Activated CD4-positive, alpha-beta memory T cell treated with anti-CD3 and anti-CD28 coated beads, Interleukin-2, amount 10 ng/mL, durations not matched to agents 7 days and 5 days (primary cell): ENCODE results near the gene VAV2. TPM values are rescaled to one million over a fixed set of nuclear protein-coding genes. Genes with fewer than 3 reads are reported as not detected.

Source experiments
- CTCF ChIA-PET: fragments of 350-600 bp; sonication (Branson Sonifier 250); formaldehyde crosslinking; loops from one replicate; lab custom pipeline; 2021; ENCODE audit warnings: antibody characterized with exemption, inconsistent platforms; lab: Charles Lee
- POLR2A ChIA-PET: fragments of 350-600 bp; sonication (Branson Sonifier 250); formaldehyde crosslinking; loops from one replicate; lab custom pipeline; 2021; ENCODE audit warnings: antibody characterized with exemption; lab: Charles Lee
- DNase-seq: peaks from one replicate; pipeline ENCODE4 v3.0.0-alpha.2; 2020
- H3K27ac Mint-ChIP-seq: one replicate; pipeline ENCODE4 v1.8.0; 2021; ENCODE audit warnings: mild to moderate bottlenecking, mixed read lengths
- H3K27me3 Mint-ChIP-seq: one replicate; pipeline ENCODE4 v1.8.0; 2021; ENCODE audit warnings: mixed read lengths
- H3K36me3 Mint-ChIP-seq: one replicate; pipeline ENCODE4 v1.8.0; 2021; ENCODE audit warnings: low read depth, mixed read lengths
- H3K4me1 Mint-ChIP-seq: one replicate; pipeline ENCODE4 v1.8.0; 2021; ENCODE audit warnings: mixed read lengths
- H3K4me3 Mint-ChIP-seq: one replicate; pipeline ENCODE4 v1.8.0; 2021; ENCODE audit warnings: mild to moderate bottlenecking, mixed read lengths
- H3K9me3 Mint-ChIP-seq: one replicate; pipeline ENCODE4 v1.8.0; 2021; ENCODE audit warnings: mixed read lengths
- total RNA-seq, 2 experiments: library from RNA; stranded (reverse); gene quantifications; one replicate each; pipeline ENCODE4 v1.2.3, GENCODE V29; 2021

VAV2 gene
- total RNA-seq, 2 experiments from 2014 or later: 2.4 to 2.9 TPM

- DNase-seq: no peak
- Mint-ChIP-seq H3K27me3 (no peaks in the 10 kb centered on the region), H3K4me1 (no peaks in the 10 kb centered on the region), H3K36me3 (no peaks in the 10 kb centered on the region), H3K4me3 (no peak overlapping the region), H3K27ac (no peak overlapping the region), H3K9me3 (no peaks in the 10 kb centered on the region)
- ChIA-PET POLR2A (no interaction called here), CTCF (no interaction called here)
These were observed 114.8 kb downstream of the VAV2 start for GRCh38 chr9:133877327-133877726.

GRCh38 chr9:133876836-133877235, 115.3 kb downstream of the VAV2 start:
- H3K9me3 Mint-ChIP-seq: no peaks in the 10 kb centered on the region
- CTCF ChIA-PET: no interaction called here
- H3K4me1 Mint-ChIP-seq: no peaks in the 10 kb centered on the region
- DNase-seq: no peak
- no peak overlapping the region for H3K4me3 Mint-ChIP-seq
- no peak overlapping the region for H3K27ac Mint-ChIP-seq
- POLR2A ChIA-PET: no interaction called here
- no peaks in the 10 kb centered on the region for H3K27me3 Mint-ChIP-seq
- no peaks in the 10 kb centered on the region for H3K36me3 Mint-ChIP-seq

DNA sequence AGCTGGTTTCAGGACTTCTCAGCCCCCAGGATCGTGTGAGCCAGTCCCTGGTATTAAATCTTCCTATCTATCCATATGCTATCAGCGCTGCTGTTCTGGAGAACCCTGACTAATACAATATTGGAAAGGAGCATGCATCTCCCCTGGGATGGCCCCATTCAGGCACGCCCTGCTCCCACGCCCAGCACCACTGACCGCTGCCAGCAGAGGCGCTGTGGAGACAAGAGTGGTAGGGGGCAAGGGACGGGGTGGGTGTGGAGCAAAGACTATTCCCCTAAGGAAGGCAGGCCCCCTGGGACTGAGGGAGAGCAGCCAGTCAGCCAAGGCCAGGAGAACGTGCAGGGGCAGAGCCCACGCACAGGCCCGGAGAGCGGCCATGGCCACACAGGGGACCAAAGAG, 116.0 kb downstream of the VAV2 start:
- H3K36me3 Mint-ChIP-seq: no peaks in the 10 kb centered on the region
- no peaks in the 10 kb centered on the region for H3K4me1 Mint-ChIP-seq
- no peak overlapping the region for H3K27ac Mint-ChIP-seq
- ChIA-PET POLR2A (no interaction called here), CTCF (no interaction called here)
- no peak overlapping the region for H3K4me3 Mint-ChIP-seq
- no peaks in the 10 kb centered on the region for H3K9me3 Mint-ChIP-seq
- H3K27me3 Mint-ChIP-seq: no peaks in the 10 kb centered on the region
- DNase-seq: no peak

DNA sequence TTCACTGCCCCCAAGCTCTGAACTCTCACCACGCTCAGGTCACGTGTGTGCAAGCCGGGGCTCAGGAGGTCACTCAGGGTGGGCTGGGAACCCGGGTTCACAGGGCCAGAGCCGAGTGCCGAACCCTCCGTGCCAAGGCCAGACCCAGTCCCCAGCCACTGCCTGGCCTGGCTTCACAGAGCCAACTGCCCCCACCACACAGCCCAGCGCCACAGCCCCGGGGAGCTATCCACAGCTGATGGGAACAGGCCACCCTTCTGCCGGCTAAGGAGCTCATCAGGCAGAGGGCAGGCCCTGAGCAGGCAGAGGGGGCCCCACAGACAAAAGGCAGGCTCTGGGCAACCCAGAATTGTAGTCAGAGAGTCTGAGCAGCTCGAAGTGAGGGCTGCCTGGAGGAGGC, 117.0 kb downstream of the VAV2 start:
- H3K27ac Mint-ChIP-seq: no peak overlapping the region
- H3K36me3 Mint-ChIP-seq: no peaks in the 10 kb centered on the region
- no peaks in the 10 kb centered on the region for H3K9me3 Mint-ChIP-seq
- H3K4me3 Mint-ChIP-seq: no peak overlapping the region
- no peak for DNase-seq
- POLR2A ChIA-PET: no interaction called here
- CTCF ChIA-PET: no interaction called here
- no peaks in the 10 kb centered on the region for H3K27me3 Mint-ChIP-seq
- peaks cover 3% of the 10 kb centered on the region for H3K4me1 Mint-ChIP-seq

- Mint-ChIP-seq H3K4me1 (peaks cover 8% of the 10 kb centered on the region), H3K27ac (no peak overlapping the region), H3K4me3 (no peak overlapping the region), H3K9me3 (no peaks in the 10 kb centered on the region), H3K27me3 (peaks cover 4% of the 10 kb centered on the region), H3K36me3 (no peaks in the 10 kb centered on the region)
- POLR2A ChIA-PET: no interaction called here
- no peak for DNase-seq
- CTCF ChIA-PET: no interaction called here
These were observed 117.5 kb downstream of the VAV2 start for GRCh38 chr9:133874659-133875058.

DNA sequence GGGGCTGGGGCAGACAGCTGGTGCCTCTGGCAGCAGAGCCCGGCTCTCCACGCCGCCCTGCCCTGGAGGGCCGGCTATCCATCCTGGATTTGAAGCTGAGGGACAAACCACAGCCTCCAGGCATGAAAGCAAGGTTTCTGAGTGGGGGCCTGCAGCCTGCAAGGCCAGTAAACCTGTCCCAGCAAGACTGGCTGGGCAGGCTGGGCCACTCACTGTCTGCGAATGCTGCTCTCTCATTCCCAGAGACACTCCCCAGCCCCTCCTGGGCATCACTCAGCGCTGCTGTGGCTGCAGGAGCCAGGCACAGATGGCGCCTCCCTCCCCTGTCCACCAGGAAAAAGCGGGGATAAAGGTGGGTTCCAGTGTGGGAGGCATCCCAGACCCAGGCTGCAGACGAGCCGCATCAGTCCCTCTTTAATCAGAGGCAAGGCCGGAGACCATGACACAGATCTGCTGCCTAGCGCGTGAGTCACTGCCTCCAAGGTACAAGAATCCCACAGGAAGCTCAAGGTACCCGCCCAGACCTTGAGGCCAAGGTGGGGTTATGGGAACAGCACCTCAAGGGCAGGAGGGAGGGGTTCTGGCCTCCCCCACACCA, 118.0 kb downstream of the VAV2 start:
- no peak overlapping the region for H3K27ac Mint-ChIP-seq
- CTCF ChIA-PET: no interaction called here
- H3K4me3 Mint-ChIP-seq: no peak overlapping the region

GRCh38 chr9:133873461-133873891, 118.6 kb downstream of the VAV2 start:
- Mint-ChIP-seq H3K27ac (no peak overlapping the region), H3K4me1 (peaks cover 10% of the 10 kb centered on the region), H3K9me3 (no peaks in the 10 kb centered on the region), H3K36me3 (no peaks in the 10 kb centered on the region), H3K27me3 (peaks cover 6% of the 10 kb centered on the region), H3K4me3 (no peak overlapping the region)
- no peak for DNase-seq
- ChIA-PET CTCF (no interaction called here), POLR2A (no interaction called here)

More for the DNA sequence above, 118.0 kb downstream of the VAV2 start:
- POLR2A ChIA-PET: no interaction called here
- DNase-seq: no peak
- Mint-ChIP-seq H3K27me3 (peaks cover 6% of the 10 kb centered on the region), H3K4me1 (peaks cover 10% of the 10 kb centered on the region), H3K36me3 (no peaks in the 10 kb centered on the region), H3K9me3 (no peaks in the 10 kb centered on the region)

DNA sequence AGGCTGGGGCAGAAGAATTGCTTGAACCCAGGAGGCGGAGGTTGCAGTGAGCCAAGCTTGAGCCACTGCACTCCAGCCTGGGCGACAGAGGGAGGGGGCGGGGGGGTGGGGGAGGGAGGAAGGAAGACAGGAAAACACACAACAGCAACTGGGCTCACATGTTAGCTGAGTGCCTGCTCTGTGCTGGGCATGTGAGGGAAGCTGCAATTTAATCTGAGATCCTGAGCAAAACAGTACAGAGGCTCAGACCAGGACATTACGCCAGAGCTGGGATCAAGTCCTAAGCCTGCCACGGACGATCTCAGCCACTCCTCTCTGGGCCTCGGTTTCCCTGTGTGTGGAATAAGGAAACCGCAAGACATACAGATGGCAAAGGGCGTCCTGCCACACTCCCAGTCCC, 119.1 kb downstream of the VAV2 start:
- Mint-ChIP-seq H3K9me3 (no peaks in the 10 kb centered on the region), H3K4me1 (peaks cover 10% of the 10 kb centered on the region), H3K27me3 (peaks cover 6% of the 10 kb centered on the region), H3K27ac (no peak overlapping the region), H3K36me3 (no peaks in the 10 kb centered on the region), H3K4me3 (no peak overlapping the region)
- ChIA-PET CTCF (no interaction called here), POLR2A (no interaction called here)
- DNase-seq: no peak

GRCh38 chr9:133870598-133871595, 121.2 kb downstream of the VAV2 start:
- Mint-ChIP-seq H3K27ac (no peak overlapping the region), H3K36me3 (no peaks in the 10 kb centered on the region), H3K4me3 (no peak overlapping the region), H3K9me3 (no peaks in the 10 kb centered on the region), H3K4me1 (peaks cover 10% of the 10 kb centered on the region), H3K27me3 (peaks cover 6% of the 10 kb centered on the region)
- DNase-seq: no peak
- CTCF ChIA-PET: no interaction called here
- POLR2A ChIA-PET: no interaction called here

- peak; percentile 24 for DNase-seq
- Mint-ChIP-seq H3K27ac (no peak overlapping the region), H3K27me3 (peaks cover 6% of the 10 kb centered on the region), H3K4me3 (no peak overlapping the region), H3K9me3 (peaks cover 3% of the 10 kb centered on the region), H3K4me1 (peaks cover 10% of the 10 kb centered on the region), H3K36me3 (no peaks in the 10 kb centered on the region)
- ChIA-PET POLR2A (no interaction called here), CTCF (no interaction called here)
These were observed 122.3 kb downstream of the VAV2 start for GRCh38 chr9:133869674-133870405.

DNA sequence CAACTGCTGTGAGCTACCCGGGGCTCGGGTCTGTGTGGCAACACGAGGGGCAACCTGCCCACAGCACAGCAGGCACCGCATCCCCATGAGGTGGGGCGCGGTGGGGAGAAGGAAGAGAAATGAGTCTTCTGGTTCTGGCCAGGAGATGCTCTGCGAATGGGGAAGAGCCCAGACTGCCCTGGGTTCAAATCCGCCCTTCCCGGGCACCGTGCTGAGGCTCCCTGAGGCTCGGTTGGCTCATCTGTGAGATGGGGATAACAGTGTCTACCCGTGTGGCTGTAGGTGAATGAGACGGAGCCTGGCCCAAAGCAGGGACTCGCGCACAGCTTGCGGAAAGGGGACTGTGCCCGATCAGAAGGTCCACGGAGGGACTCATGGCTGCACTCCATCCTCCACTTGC, 123.9 kb downstream of the VAV2 start:
- Mint-ChIP-seq H3K4me1 (peaks cover 10% of the 10 kb centered on the region), H3K36me3 (no peaks in the 10 kb centered on the region), H3K27ac (no peak overlapping the region), H3K9me3 (peaks cover 3% of the 10 kb centered on the region), H3K4me3 (no peak overlapping the region), H3K27me3 (peaks cover 6% of the 10 kb centered on the region)
- ChIA-PET CTCF (no interaction called here), POLR2A (no interaction called here)
- no peak for DNase-seq

DNA sequence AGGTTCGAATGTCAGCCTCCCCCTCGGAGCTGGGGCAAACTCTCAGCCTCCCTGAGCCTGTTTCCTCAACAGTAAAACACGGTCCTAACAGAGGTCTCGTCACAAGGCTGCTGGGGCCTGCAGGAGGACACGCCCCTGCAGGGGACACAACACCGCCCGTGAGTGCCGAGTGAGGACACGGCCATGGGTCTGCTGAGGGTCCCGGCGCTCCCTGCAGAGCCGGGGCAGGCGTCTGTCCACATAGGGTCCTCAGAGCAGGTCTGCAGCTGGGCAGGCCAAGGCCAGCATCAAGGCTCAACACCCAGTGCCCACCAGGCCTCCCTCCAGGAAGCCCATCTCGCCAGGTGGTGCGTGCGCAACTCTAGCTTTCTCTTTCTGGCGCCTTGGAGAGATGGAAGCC, 125.2 kb downstream of the VAV2 start:
- Mint-ChIP-seq H3K27ac (no peak overlapping the region), H3K4me1 (peaks cover 10% of the 10 kb centered on the region), H3K27me3 (peaks cover 6% of the 10 kb centered on the region), H3K9me3 (peaks cover 3% of the 10 kb centered on the region), H3K36me3 (no peaks in the 10 kb centered on the region), H3K4me3 (no peak overlapping the region)
- no peak for DNase-seq
- ChIA-PET POLR2A (no interaction called here), CTCF (no interaction called here)

GRCh38 chr9:133864011-133864410, 128.1 kb downstream of the VAV2 start:
- DNase-seq: no peak
- no peak overlapping the region for H3K4me3 Mint-ChIP-seq
- peaks cover 3% of the 10 kb centered on the region for H3K9me3 Mint-ChIP-seq
- no peak overlapping the region for H3K27ac Mint-ChIP-seq
- no peaks in the 10 kb centered on the region for H3K36me3 Mint-ChIP-seq
- H3K4me1 Mint-ChIP-seq: no peaks in the 10 kb centered on the region
- no peaks in the 10 kb centered on the region for H3K27me3 Mint-ChIP-seq
- ChIA-PET CTCF (no interaction called here), POLR2A (no interaction called here)
